ENCODE data around the gene E2F3.

DNA sequence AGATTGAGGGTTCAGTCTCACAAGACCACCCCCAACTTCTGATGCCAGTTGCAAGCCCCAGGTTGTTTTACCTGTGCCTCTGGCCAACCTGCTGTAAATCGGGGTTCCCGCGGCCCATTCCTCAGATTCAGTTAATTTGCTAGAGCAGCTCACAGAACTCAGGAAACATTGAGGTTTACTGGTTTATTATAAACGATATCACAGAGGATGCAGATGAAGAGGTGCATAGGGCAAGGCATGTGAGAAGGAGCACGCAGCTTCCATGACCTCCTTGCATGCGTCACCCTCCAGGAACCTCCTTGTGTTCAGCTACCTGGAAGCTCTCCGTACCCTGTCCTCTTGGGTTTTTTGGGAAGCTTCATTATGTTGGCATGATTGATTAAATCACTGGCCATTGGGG lies 66.5 kb downstream of the E2F3 start:
- TF ChIP-seq, protein P1, sequence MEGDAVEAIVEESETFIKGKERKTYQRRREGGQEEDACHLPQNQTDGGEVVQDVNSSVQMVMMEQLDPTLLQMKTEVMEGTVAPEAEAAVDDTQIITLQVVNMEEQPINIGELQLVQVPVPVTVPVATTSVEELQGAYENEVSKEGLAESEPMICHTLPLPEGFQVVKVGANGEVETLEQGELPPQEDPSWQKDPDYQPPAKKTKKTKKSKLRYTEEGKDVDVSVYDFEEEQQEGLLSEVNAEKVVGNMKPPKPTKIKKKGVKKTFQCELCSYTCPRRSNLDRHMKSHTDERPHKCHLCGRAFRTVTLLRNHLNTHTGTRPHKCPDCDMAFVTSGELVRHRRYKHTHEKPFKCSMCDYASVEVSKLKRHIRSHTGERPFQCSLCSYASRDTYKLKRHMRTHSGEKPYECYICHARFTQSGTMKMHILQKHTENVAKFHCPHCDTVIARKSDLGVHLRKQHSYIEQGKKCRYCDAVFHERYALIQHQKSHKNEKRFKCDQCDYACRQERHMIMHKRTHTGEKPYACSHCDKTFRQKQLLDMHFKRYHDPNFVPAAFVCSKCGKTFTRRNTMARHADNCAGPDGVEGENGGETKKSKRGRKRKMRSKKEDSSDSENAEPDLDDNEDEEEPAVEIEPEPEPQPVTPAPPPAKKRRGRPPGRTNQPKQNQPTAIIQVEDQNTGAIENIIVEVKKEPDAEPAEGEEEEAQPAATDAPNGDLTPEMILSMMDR (IDR thresholded peaks at IDR 0.05; ENCODE audit: insufficient read depth, low read depth, low read length) = no peak
- no peak for TF ChIP-seq EZH2 (IDR thresholded peaks at IDR 0.05; ENCODE audit: insufficient read depth, low read length)

Data from astrocyte (in vitro differentiated cells and primary cell).